ENCODE measurements around the gene CDC73. TPM values are rescaled to one million over a fixed set of nuclear protein-coding genes. Genes with fewer than 3 reads are reported as not detected.

The CDC73 gene
- total and polyA plus RNA-seq, 9 of the 15 experiments (the other 6 are each of a cell fraction or from before 2014, with no cell fraction given): 19.0 to 61.7 (median 30.1) TPM

DNA sequence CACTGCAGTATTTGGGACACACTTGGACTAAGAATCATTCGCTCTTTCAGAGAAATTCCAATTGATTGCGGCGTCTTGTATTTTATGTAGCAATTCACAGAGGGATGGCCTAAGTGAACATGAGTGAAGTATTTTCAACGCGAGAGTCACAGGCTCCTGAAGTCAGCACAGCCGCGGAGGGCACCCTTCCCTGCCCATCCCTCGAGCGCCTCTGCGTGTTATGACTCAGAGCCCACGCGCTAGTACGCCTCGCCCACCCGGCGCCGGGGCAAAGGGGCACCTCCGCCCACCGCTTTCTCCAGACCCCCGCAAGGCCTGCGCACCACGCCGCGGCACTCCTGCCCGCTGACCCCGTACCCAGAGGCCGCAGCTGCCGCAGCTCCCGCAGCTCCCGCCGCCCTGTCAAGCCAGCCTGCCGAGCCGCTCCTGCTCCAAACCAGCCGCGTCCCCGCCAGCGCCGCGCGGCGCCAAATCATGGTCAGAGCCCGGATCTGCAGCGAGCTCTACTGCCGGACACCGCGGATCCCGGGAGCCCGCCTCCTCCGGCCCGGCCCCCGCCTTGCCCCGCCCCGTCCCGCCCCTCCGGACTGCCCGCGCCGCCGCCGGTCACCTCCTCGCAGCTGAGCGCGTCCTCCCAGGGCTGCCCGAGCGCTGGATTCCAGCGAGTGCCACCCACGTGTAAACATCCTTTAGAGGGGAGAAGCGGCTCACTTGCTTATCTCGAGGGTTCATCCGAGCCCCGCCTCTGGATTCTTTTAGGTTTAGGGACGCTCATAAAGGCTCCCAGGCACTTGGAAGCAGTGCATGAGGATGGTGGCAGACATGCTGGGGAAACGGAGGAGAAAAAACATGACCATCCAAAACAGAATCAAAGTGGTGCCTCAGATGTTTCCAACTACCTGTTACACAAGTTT, 16.7 kb upstream of the CDC73 start, which contains the start of gene GLRX2 (continued):
- TF ChIP-seq THAP7 (CRISPR knock-in tag; IDR thresholded peaks at IDR 0.05): peak; percentile 73; the same call in 1 of the 2 replicates
- peak; percentile 73 for TF ChIP-seq TEAD4 (IDR thresholded peaks at IDR 0.05; ENCODE audit: low read length)
- TF ChIP-seq TEAD4 (CRISPR knock-in tag; IDR thresholded peaks at IDR 0.05; ENCODE audit: borderline replicate concordance): no peak
- TF ChIP-seq THAP12 (CRISPR knock-in tag; IDR thresholded peaks at IDR 0.05): peak; percentile 89; the same call in 1 of the 2 replicates
- TF ChIP-seq NR2F6 (CRISPR knock-in tag; IDR thresholded peaks at IDR 0.05): no peak
- peak; percentile 40; the same call in 1 of the 2 replicates for TF ChIP-seq NBN (IDR thresholded peaks at IDR 0.05; ENCODE audit: low read depth)
- TF ChIP-seq NELFE (IDR thresholded peaks at IDR 0.05; ENCODE audit: insufficient read depth, insufficient read length): no peak
- TF ChIP-seq, protein P1, sequence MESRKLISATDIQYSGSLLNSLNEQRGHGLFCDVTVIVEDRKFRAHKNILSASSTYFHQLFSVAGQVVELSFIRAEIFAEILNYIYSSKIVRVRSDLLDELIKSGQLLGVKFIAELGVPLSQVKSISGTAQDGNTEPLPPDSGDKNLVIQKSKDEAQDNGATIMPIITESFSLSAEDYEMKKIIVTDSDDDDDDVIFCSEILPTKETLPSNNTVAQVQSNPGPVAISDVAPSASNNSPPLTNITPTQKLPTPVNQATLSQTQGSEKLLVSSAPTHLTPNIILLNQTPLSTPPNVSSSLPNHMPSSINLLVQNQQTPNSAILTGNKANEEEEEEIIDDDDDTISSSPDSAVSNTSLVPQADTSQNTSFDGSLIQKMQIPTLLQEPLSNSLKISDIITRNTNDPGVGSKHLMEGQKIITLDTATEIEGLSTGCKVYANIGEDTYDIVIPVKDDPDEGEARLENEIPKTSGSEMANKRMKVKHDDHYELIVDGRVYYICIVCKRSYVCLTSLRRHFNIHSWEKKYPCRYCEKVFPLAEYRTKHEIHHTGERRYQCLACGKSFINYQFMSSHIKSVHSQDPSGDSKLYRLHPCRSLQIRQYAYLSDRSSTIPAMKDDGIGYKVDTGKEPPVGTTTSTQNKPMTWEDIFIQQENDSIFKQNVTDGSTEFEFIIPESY (CRISPR knock-in tag; IDR thresholded peaks at IDR 0.05): peak; percentile 47; the same call in 1 of the 2 replicates
- peak; percentile 82 to 92 for TF ChIP-seq MNT (conservative IDR thresholded peaks at IDR 0.05)
- peak; percentile 3; the same call in 1 of the 2 replicates for TF ChIP-seq ZNF431 (CRISPR knock-in tag; IDR thresholded peaks at IDR 0.05)
- peak; percentile 20 for TF ChIP-seq SMAD1 (IDR thresholded peaks at IDR 0.05; ENCODE audit: low read depth, low read length, partially characterized antibody)
- TF ChIP-seq RBM17 (IDR thresholded peaks at IDR 0.05; ENCODE audit: borderline replicate concordance, low read depth, low read length): no peak
- TF ChIP-seq SNAPC5 (CRISPR knock-in tag; IDR thresholded peaks at IDR 0.05): no peak
- no peak for TF ChIP-seq MECOM (CRISPR knock-in tag; IDR thresholded peaks at IDR 0.05)
- peak in 1 of 2 experiments; percentile 45; a peak in 2 of 4 replicates for TF ChIP-seq HDAC1 (IDR thresholded peaks at IDR 0.05)
- TF ChIP-seq ZNF584 (CRISPR knock-in tag; IDR thresholded peaks at IDR 0.05; ENCODE audit: low read depth): no peak
- TF ChIP-seq EGR1 (conservative IDR thresholded peaks at IDR 0.05): peak; percentile 6
- peak; percentile 87 for TF ChIP-seq KDM5B (IDR thresholded peaks at IDR 0.05; ENCODE audit: insufficient replicate concordance, low read depth, low read length)
